ENCODE results near the gene TBC1D25. TPM values are rescaled to one million over a fixed set of nuclear protein-coding genes. Genes with fewer than 3 reads are reported as not detected.

Gene TBC1D25
- total RNA-seq, 2 experiments from 2014 or later = 7.6 to 11.2 TPM

DNA sequence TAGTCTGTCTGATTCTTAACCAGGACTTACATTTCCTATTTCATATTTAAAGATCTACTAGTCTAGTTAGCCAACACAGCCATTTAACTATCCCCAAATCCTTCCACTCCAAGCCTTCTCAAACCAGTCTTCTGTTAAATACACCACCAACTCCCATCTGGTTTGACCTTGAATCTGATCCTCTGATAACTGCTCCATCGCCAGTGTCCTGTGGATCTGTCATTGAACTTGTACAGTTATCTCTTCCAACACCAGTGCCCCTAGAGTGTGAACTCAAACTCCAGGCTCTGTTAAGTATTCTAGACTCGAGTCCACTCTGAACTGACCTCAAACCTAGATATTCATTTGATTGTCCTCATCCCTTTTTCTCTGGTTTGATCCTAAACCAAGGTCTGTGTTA, 72.2 kb downstream of the TBC1D25 start:
- no peaks in the 10 kb centered on the region for H3K9me2 ChIP-seq (ENCODE audit: insufficient read depth, low read length)
- no peak for DNase-seq (ENCODE audit: low spot score)
- ChIA-PET POLR2A (no interaction called here), CTCF (ENCODE audit: unreplicated experiment) (no interaction called here)
- no peaks in the 10 kb centered on the region for H3K36me3 ChIP-seq (ENCODE audit: insufficient read depth, low read length)
- no peak overlapping the region for H3K27ac ChIP-seq (ENCODE audit: low read depth, low read length, poor library complexity, severe bottlenecking)
- H3K4me1 ChIP-seq (ENCODE audit: insufficient read depth, low read length, poor library complexity, severe bottlenecking) = no peaks in the 10 kb centered on the region
- H2AFZ ChIP-seq (ENCODE audit: low read length) = no peak overlapping the region
- H3K79me2 ChIP-seq (ENCODE audit: insufficient read depth, low read depth, low read length) = no peaks in the 10 kb centered on the region
- no peak overlapping the region for H3K4me2 ChIP-seq (ENCODE audit: low read length)
- BruUV-seq (replicated peaks) = no TSS peak
- H3K9me3 ChIP-seq (ENCODE audit: low read length) = no peaks in the 10 kb centered on the region
- intact Hi-C loops (cut with micrococcal nuclease; ENCODE audit: unreplicated experiment) = no loop called here
- TF ChIP-seq, protein P1, sequence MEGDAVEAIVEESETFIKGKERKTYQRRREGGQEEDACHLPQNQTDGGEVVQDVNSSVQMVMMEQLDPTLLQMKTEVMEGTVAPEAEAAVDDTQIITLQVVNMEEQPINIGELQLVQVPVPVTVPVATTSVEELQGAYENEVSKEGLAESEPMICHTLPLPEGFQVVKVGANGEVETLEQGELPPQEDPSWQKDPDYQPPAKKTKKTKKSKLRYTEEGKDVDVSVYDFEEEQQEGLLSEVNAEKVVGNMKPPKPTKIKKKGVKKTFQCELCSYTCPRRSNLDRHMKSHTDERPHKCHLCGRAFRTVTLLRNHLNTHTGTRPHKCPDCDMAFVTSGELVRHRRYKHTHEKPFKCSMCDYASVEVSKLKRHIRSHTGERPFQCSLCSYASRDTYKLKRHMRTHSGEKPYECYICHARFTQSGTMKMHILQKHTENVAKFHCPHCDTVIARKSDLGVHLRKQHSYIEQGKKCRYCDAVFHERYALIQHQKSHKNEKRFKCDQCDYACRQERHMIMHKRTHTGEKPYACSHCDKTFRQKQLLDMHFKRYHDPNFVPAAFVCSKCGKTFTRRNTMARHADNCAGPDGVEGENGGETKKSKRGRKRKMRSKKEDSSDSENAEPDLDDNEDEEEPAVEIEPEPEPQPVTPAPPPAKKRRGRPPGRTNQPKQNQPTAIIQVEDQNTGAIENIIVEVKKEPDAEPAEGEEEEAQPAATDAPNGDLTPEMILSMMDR (conservative IDR thresholded peaks at IDR 0.05; ENCODE audit: low read length) = no peak
- TF ChIP-seq EZH2phosphoT487 (IDR thresholded peaks at IDR 0.05; ENCODE audit: borderline replicate concordance, low read depth, low read length) = no peak
- H3K4me3 ChIP-seq (ENCODE audit: low read depth, low read length, poor library complexity, severe bottlenecking) = no peak overlapping the region
- no peaks in the 10 kb centered on the region for H4K20me1 ChIP-seq (ENCODE audit: insufficient read depth, low read length)

Small RNA genes lying within 50 kb of the gene (small RNA-seq; reads per million reads assigned to genes)
- gene MRPL32P1 = not detected

Other genes with a start within 250 kb of the TBC1D25 start
- not detected in 2 replicates for gene SSX3, start 183.0 kb upstream of the TBC1D25 start, total RNA-seq (2014; rRNA removed; shearing (Covaris generic))
- gene SSX3, start 183.0 kb upstream of the TBC1D25 start, total RNA-seq (2022) = not detected in 2 replicates
- not detected in 2 replicates for gene SSX4, start 156.2 kb upstream of the TBC1D25 start, total RNA-seq (2014; rRNA removed; shearing (Covaris generic))
- gene SSX4, start 156.2 kb upstream of the TBC1D25 start, total RNA-seq (2022) = not detected in 2 replicates
- not detected in 2 replicates for gene SSX4B, start 127.8 kb upstream of the TBC1D25 start, total RNA-seq (2014; rRNA removed; shearing (Covaris generic))
- not detected in 2 replicates for gene SSX4B, start 127.8 kb upstream of the TBC1D25 start, total RNA-seq (2022)
- gene SLC38A5, start 69.5 kb upstream of the TBC1D25 start, total RNA-seq (2014; rRNA removed; shearing (Covaris generic)) = 38.6 and 42.2 TPM in 2 replicates
- 39.9 and 45.6 TPM in 2 replicates for gene SLC38A5, start 69.5 kb upstream of the TBC1D25 start, total RNA-seq (2022)
- 55.7 and 66.1 TPM in 2 replicates for gene FTSJ1, start 63.5 kb upstream of the TBC1D25 start, total RNA-seq (2014; rRNA removed; shearing (Covaris generic))
- 51.8 and 54.7 TPM in 2 replicates for gene FTSJ1, start 63.5 kb upstream of the TBC1D25 start, total RNA-seq (2022)
- gene PORCN, start 30.7 kb upstream of the TBC1D25 start, total RNA-seq (2014; rRNA removed; shearing (Covaris generic)) = 4.2 and 8.4 TPM in 2 replicates
- gene PORCN, start 30.7 kb upstream of the TBC1D25 start, total RNA-seq (2022) = 9.9 and 11.3 TPM in 2 replicates
- gene EBP, start 17.9 kb upstream of the TBC1D25 start, total RNA-seq (2014; rRNA removed; shearing (Covaris generic)) = 94.4 and 101 TPM in 2 replicates
- 110 and 126 TPM in 2 replicates for gene EBP, start 17.9 kb upstream of the TBC1D25 start, total RNA-seq (2022)
- 149 and 156 TPM in 2 replicates for gene RBM3, start 34.8 kb downstream of the TBC1D25 start, total RNA-seq (2014; rRNA removed; shearing (Covaris generic))
- gene RBM3, start 34.8 kb downstream of the TBC1D25 start, total RNA-seq (2022) = 188 and 202 TPM in 2 replicates
- gene WDR13, start 57.8 kb downstream of the TBC1D25 start, total RNA-seq (2014; rRNA removed; shearing (Covaris generic)) = 46.7 and 55.6 TPM in 2 replicates
- gene WDR13, start 57.8 kb downstream of the TBC1D25 start, total RNA-seq (2022) = 40.3 and 58.5 TPM in 2 replicates
- gene WAS, start 144.1 kb downstream of the TBC1D25 start, total RNA-seq (2014; rRNA removed; shearing (Covaris generic)) = 43.9 and 44.8 TPM in 2 replicates
- 87.0 and 89.7 TPM in 2 replicates for gene WAS, start 144.1 kb downstream of the TBC1D25 start, total RNA-seq (2022)
- 21.1 and 27.0 TPM in 2 replicates for gene SUV39H1, start 157.0 kb downstream of the TBC1D25 start, total RNA-seq (2014; rRNA removed; shearing (Covaris generic))
- gene SUV39H1, start 157.0 kb downstream of the TBC1D25 start, total RNA-seq (2022) = 33.0 and 34.2 TPM in 2 replicates
- gene GLOD5, start 222.0 kb downstream of the TBC1D25 start, total RNA-seq (2014; rRNA removed; shearing (Covaris generic)) = not detected in 2 replicates
- not detected in 2 replicates for gene GLOD5, start 222.0 kb downstream of the TBC1D25 start, total RNA-seq (2022)
- gene GATA1, start 246.9 kb downstream of the TBC1D25 start, total RNA-seq (2014; rRNA removed; shearing (Covaris generic)) = not detected in 2 replicates
- not detected in 2 replicates for gene GATA1, start 246.9 kb downstream of the TBC1D25 start, total RNA-seq (2022)

All from OCI-LY7 (cell line).